ENCODE measurements around the gene COL18A1.

DNA sequence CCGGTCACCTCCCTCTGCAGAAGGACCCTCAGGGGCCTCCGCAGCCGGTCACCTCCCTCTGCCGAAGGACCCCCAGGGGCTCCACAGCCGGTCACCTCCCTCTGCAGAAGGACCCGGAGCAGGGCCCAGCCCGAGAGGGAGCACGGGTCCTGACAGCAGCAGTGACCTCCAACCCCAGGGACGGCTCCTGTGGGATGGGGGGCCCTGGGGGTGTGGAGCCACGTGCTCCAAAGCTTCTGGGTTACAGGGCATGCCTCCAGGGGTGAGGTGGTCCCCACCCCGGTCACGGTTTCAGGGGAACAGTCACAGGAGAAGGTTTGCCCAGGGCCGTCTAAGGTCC is 97.0 kb downstream of the COL18A1 start:
- TF ChIP-seq, protein P1, sequence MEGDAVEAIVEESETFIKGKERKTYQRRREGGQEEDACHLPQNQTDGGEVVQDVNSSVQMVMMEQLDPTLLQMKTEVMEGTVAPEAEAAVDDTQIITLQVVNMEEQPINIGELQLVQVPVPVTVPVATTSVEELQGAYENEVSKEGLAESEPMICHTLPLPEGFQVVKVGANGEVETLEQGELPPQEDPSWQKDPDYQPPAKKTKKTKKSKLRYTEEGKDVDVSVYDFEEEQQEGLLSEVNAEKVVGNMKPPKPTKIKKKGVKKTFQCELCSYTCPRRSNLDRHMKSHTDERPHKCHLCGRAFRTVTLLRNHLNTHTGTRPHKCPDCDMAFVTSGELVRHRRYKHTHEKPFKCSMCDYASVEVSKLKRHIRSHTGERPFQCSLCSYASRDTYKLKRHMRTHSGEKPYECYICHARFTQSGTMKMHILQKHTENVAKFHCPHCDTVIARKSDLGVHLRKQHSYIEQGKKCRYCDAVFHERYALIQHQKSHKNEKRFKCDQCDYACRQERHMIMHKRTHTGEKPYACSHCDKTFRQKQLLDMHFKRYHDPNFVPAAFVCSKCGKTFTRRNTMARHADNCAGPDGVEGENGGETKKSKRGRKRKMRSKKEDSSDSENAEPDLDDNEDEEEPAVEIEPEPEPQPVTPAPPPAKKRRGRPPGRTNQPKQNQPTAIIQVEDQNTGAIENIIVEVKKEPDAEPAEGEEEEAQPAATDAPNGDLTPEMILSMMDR (IDR thresholded peaks at IDR 0.05), result no peak
- TF ChIP-seq POLR2A (IDR thresholded peaks at IDR 0.05; ENCODE audit: low read depth) (no peak), POLR2AphosphoS5 (IDR thresholded peaks at IDR 0.05) (no peak), EP300 (IDR thresholded peaks at IDR 0.05) (no peak)
